Right lobe of liver (tissue), 6 donors: Measurements from ENCODE around the gene KIF25. TPM values are rescaled to one million over a fixed set of nuclear protein-coding genes. Genes with fewer than 3 reads are reported as not detected.

ENCODE experiments used
- ATAC-seq, 4 donors: fragments of 200-7000 bp; cut with Tn5 transposase; one replicate each; pipeline ENCODE4 v1.9.1; 2020; ENCODE audit warnings: mild to moderate bottlenecking in 4 of 4, moderate library complexity in 4 of 4
- DNase-seq, 3 donors: peaks; one replicate each; pipeline ENCODE4 v3.0.0-alpha.2; 2020
- H3K27ac ChIP-seq, 3 donors: fragments of 200-600 bp; one replicate each; pipeline ENCODE4 v1.8.0; 2022
- H3K27me3 ChIP-seq, 2 donors: fragments of 200-600 bp; one replicate each; pipeline ENCODE4 v1.8.0; 2022
- H3K36me3 ChIP-seq, 4 donors: fragments of 200-600 bp; sonication (generic) in 1 of 4; one replicate each; pipeline versions ENCODE4 v1.5.1 to v1.8.0; 2017 to 2022; ENCODE audit warnings: control low read depth in 1 of 4
- H3K4me1 ChIP-seq, 4 donors: fragments of 200-600 bp; sonication (generic) in 1 of 4; one replicate each; pipeline versions ENCODE4 v1.5.1 to v1.8.0; 2017 to 2022; ENCODE audit warnings: control low read depth in 1 of 4
- H3K4me3 ChIP-seq, 3 donors: fragments of 200-600 bp; one replicate each; pipeline ENCODE4 v1.8.0; 2022
- H3K9me3 ChIP-seq, 4 donors: fragments of 200-600 bp; sonication (generic) in 1 of 4; one replicate each; pipeline versions ENCODE4 v1.5.1 to v1.8.0; 2017 to 2022; ENCODE audit warnings: control low read depth in 1 of 4
- POLR2A ChIP-seq: fragments of 450-650 bp; IDR thresholded peaks from one replicate; pipeline ENCODE4 v1.6.1; 2017; ENCODE audit warnings: antibody characterized with exemption, mild to moderate bottlenecking
- WGBS: methylation state at CpG from one replicate; pipeline ENCODE4 v1.1.6; 2018; ENCODE audit warnings: low coverage, low lambda C conversion rate; ENCODE audit not compliant: insufficient coverage; ENCODE audit errors: missing lambda C conversion rate; 5-methylcytosine and 5-hydroxymethylcytosine counted together
- intact Hi-C, 2 donors: fragments of 100-400 bp; cut with DNase I; formaldehyde crosslinking; loops; one replicate each; pipeline versions ENCODE4 v1.11.2 to v1.14.1; 2022
- total RNA-seq, 6 experiments: library from RNA; depleted of rRNA in 2 of 6; stranded (reverse); fragments of >200 nt in 2 of 6; fragmentation: NEBNext Ultra II Directional in 3 of 6; extraction: Animal tissue kit (Norgen Biotek cat#: 25700) in 3 of 6; gene quantifications; one replicate each; pipeline versions ENCODE4 v1.1.0 to v1.2.4, GENCODE V29; 2016 to 2023
- TF ChIP-seq, protein P1 (sequence below), 4 donors: fragments of 200-600 bp in 3 of 4; fragments of 450-650 bp in 1 of 4; IDR thresholded peaks; one replicate each; pipeline versions ENCODE4 v1.5.1 to v1.8.0; 2016 to 2022; ENCODE audit warnings: antibody characterized with exemption in 4 of 4, mild to moderate bottlenecking in 2 of 4
- donor health status: DM: no; HTN: yes; CAD: no.
- donor health status: DM: no; HTN: no; CAD: no.
- donor health status: DM: no; HTN: no; CAD: no.
- donor health status: DM: no; HTN: yes; CAD: no.
- donor health status: DM: no; HTN: yes; CAD: no.

KIF25 gene
- total RNA-seq, 6 experiments from 2014 or later = 0.15 TPM; not detected in 5

DNA sequence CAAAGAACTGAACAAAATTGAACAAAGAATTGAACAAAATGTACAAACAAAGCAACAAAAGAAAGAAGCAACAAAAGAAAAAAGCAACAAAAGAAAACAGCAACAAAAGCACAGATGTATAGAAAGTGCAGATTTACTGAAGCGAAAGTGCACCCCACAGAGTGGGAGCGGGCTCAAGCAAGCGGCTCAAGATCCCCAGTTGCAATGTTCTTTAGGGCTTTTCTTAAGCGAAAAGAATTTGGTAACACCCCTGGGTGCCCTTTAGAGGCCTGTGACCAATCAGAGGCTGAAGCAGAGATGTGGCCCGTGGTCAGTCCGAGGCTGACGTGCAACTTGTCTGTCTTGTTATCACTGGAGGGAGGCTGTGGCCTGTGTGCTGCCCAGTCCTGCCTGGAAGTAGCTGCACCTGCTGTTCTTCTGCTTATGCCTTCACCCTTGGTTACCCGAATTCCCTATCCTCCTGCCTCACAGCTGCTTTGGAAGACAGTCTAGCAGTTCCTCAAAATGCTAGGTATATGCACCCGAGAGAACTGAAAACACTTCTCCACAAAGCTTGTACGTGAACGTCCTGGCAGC is 13.2 kb upstream of the KIF25 start:
- ATAC-seq (no peak), DNase-seq (no peak)
- H3K27ac ChIP-seq = no peak overlapping the region
- no peaks in the 10 kb centered on the region for H3K9me3 ChIP-seq
- H3K4me1 ChIP-seq = no peaks in the 10 kb centered on the region
- no peaks in the 10 kb centered on the region for H3K36me3 ChIP-seq
- no peak overlapping the region for H3K4me3 ChIP-seq
- intact Hi-C loops = no loop called here
- H3K27me3 ChIP-seq = no peaks in the 10 kb centered on the region
- TF ChIP-seq, protein P1, sequence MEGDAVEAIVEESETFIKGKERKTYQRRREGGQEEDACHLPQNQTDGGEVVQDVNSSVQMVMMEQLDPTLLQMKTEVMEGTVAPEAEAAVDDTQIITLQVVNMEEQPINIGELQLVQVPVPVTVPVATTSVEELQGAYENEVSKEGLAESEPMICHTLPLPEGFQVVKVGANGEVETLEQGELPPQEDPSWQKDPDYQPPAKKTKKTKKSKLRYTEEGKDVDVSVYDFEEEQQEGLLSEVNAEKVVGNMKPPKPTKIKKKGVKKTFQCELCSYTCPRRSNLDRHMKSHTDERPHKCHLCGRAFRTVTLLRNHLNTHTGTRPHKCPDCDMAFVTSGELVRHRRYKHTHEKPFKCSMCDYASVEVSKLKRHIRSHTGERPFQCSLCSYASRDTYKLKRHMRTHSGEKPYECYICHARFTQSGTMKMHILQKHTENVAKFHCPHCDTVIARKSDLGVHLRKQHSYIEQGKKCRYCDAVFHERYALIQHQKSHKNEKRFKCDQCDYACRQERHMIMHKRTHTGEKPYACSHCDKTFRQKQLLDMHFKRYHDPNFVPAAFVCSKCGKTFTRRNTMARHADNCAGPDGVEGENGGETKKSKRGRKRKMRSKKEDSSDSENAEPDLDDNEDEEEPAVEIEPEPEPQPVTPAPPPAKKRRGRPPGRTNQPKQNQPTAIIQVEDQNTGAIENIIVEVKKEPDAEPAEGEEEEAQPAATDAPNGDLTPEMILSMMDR (IDR thresholded peaks at IDR 0.05) = no peak
- TF ChIP-seq POLR2A = no peak
- WGBS = 85% methylated on average over 9 of the region's 11 CpGs

DNA sequence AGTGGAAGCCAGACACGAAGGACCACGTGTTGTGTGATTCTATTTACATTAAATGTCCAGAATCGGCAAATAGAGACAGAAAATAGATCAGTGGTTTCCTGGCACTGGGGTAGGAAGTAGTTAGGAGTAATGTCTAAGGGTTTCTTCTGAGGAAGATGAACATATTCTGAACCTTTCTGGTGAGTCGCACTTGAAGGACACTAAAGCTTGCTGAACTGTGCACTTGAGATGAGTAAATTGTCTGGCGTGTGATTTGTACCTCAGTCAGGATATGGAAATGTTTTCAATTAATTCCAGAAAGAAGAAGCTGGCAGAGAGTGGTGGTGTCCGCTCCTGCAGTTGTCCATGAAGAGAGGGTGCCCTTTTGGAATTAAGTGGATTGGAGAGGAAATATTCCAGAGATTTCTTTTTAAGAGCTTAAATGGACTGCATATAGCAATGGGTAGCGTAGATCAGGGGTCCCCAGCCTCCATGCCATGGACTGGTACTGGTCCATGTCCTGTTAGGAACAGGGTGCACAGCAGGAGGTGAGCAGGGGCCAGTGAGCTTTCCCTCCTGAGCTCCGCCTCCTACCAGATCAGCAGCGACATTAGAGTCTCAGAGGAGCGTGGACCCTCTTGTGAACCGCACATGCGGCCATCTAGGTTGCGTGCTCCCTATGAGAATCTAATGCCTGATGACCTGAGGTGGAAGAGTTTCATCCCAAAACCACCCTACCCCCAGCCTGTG is 12.4 kb upstream of the KIF25 start:
- ATAC-seq (no peak), DNase-seq (no peak)
- no peak for TF ChIP-seq POLR2A
- TF ChIP-seq, protein P1 (IDR thresholded peaks at IDR 0.05) = no peak
- Histone ChIP-seq H3K27me3 (no peaks in the 10 kb centered on the region), H3K4me3 (no peak overlapping the region), H3K36me3 (no peaks in the 10 kb centered on the region), H3K4me1 (no peaks in the 10 kb centered on the region), H3K9me3 (no peaks in the 10 kb centered on the region), H3K27ac (no peak overlapping the region)
- intact Hi-C loops = no loop called here
- WGBS = 86% methylated on average over 6 of the region's 13 CpGs

DNA sequence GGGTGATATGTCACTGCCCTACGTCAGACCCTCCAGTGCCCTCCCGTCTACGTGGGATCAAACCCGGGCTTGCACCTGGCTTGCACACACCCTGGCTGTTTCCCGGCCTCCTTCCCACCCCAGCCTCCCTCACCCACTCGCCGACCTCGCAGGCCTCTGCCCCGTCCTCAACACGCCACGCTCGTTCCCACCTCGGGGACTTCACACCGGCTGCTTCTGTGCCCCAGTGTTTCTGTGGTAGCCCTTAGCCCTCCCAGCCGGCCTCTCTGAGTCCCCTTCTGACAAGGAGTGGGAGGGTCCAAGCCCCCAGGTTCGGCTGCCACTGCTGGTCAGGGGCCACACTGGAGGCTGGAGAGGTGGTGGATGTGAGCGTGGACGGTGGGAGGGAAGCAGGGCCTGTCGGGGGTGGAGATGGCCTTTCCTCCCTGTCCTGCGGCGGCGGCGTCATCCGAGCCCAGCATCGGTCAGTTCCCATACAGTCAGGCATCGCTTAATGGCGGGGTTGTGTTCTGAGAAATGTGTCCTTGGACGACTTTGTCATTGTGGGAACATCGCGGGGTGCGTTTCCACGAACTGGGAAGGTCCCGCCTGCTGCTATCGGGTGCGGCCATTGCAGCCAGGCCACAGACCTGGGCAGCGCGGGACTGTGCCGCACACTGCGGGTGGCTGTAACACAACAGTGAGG is 11.4 kb upstream of the KIF25 start:
- Histone ChIP-seq H3K27ac (no peak overlapping the region), H3K27me3 (no peaks in the 10 kb centered on the region), H3K4me3 (no peak overlapping the region), H3K9me3 (no peaks in the 10 kb centered on the region), H3K36me3 (no peaks in the 10 kb centered on the region), H3K4me1 (no peaks in the 10 kb centered on the region)
- 90% methylated on average over 12 of the region's 39 CpGs for WGBS
- TF ChIP-seq, protein P1 (IDR thresholded peaks at IDR 0.05) = no peak
- TF ChIP-seq POLR2A = no peak
- intact Hi-C loops = no loop called here
- ATAC-seq = no peak
- no peak for DNase-seq

DNA sequence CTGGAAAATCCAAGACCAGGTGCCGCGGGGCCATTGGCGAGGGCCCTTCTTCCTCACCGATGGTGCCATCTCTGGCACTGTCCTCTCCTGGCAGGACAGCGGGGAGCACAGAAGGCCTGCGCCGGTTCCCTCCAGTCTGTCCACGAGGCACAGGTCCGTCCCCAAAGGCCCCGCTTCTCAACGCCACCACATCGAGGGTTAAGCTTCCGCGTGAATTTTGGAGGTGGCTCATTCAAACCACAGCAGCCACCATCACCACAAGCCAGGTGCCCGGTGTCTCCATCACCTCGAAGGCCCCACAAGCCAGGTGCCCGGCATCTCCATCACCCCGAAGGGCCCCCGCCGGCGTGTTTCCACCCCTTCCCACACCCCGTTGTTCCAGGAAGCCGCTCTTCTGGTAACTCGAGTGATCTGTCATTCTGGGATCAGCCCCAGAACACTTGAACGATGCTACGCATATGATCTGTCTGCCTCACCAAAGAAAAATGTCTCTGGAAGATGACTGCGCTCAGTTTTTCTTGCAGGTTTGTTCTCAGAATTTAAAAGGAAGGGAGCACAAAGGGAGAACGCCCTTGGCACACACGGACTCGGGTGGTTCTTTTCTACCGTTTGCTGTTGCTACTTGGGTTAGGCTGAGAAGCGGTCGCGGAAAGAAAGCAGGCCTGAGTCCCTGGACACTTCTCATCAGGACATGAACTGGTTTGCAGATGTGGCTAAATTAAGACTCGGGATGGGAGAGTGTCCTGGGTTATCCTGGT is 9.9 kb upstream of the KIF25 start:
- WGBS = 79% methylated on average over 13 of the region's 35 CpGs
- no peaks in the 10 kb centered on the region for H3K4me1 ChIP-seq
- ATAC-seq (no peak), DNase-seq (no peak)
- no peaks in the 10 kb centered on the region for H3K36me3 ChIP-seq
- H3K4me3 ChIP-seq = no peak overlapping the region
- H3K27me3 ChIP-seq = no peaks in the 10 kb centered on the region
- TF ChIP-seq, protein P1 (IDR thresholded peaks at IDR 0.05) = no peak
- TF ChIP-seq POLR2A = no peak
- no peak overlapping the region for H3K27ac ChIP-seq
- no peaks in the 10 kb centered on the region for H3K9me3 ChIP-seq
- intact Hi-C loops = no loop called here
